ENCODE results near the gene TAMM41. TPM values are rescaled to one million over a fixed set of nuclear protein-coding genes. Genes with fewer than 3 reads are reported as not detected.

The TAMM41 gene
- total RNA-seq, 2 donors from 2014 or later = 15.7 to 35.2 TPM

GRCh38 chr3:11826628-11827265 lies 19.9 kb downstream of the TAMM41 start:
- Mint-ChIP-seq H3K9me3 (no peaks in the 10 kb centered on the region), H3K27ac (peak overlapping the region in 1 of 2 donors; percentile 65), H3K36me3 (peaks cover 4 to 15% of the 10 kb centered on the region in 2 donors)
- ATAC-seq (peak in 1 of 2 donors; percentile 50), DNase-seq (ENCODE audit: low spot score in 2 of 2) (no peak)

GRCh38 chr3:11825301-11825700 lies 21.4 kb downstream of the TAMM41 start:
- Mint-ChIP-seq H3K36me3 (peaks cover under 1 to 20% of the 10 kb centered on the region in 2 donors), H3K9me3 (no peaks in the 10 kb centered on the region), H3K27ac (no peak overlapping the region)
- DNase-seq (ENCODE audit: low spot score in 2 of 2) = no peak
- ATAC-seq = no peak

GRCh38 chr3:11820531-11821041 lies 26.1 kb downstream of the TAMM41 start:
- peaks cover 7% of the 10 kb centered on the region in 2 donors for H3K36me3 Mint-ChIP-seq
- DNase-seq (ENCODE audit: low spot score in 2 of 2) = peak in 1 of 2 donors; percentile 9

GRCh38 chr3:11819146-11819689 lies 27.5 kb downstream of the TAMM41 start:
- Mint-ChIP-seq H3K27ac (no peak overlapping the region), H3K36me3 (peaks cover 7 to 13% of the 10 kb centered on the region in 2 donors), H3K9me3 (no peaks in the 10 kb centered on the region)
- no peak for ATAC-seq
- no peak for DNase-seq (ENCODE audit: low spot score in 2 of 2)

More at GRCh38 chr3:11820531-11821041, 26.1 kb downstream of the TAMM41 start:
- Mint-ChIP-seq H3K27ac (peak overlapping the region in 1 of 2 donors; percentile 2), H3K9me3 (no peaks in the 10 kb centered on the region)
- peak; percentile 78 to 91 for ATAC-seq

GRCh38 chr3:11818033-11818432 lies 28.7 kb downstream of the TAMM41 start:
- H3K9me3 Mint-ChIP-seq = no peaks in the 10 kb centered on the region
- peaks cover 7 to 13% of the 10 kb centered on the region in 2 donors for H3K36me3 Mint-ChIP-seq
- H3K27ac Mint-ChIP-seq = no peak overlapping the region
- no peak for ATAC-seq
- DNase-seq (ENCODE audit: low spot score in 2 of 2) = no peak

GRCh38 chr3:11815111-11815510 lies 31.6 kb downstream of the TAMM41 start:
- Mint-ChIP-seq H3K27ac (no peak overlapping the region), H3K36me3 (peaks cover 1 to 18% of the 10 kb centered on the region in 2 donors), H3K9me3 (no peaks in the 10 kb centered on the region)
- no peak for DNase-seq (ENCODE audit: low spot score in 2 of 2)
- no peak for ATAC-seq

GRCh38 chr3:11814663-11815062 lies 32.0 kb downstream of the TAMM41 start:
- ATAC-seq = no peak
- no peaks in the 10 kb centered on the region for H3K9me3 Mint-ChIP-seq
- H3K36me3 Mint-ChIP-seq = peaks cover 0 to 18% of the 10 kb centered on the region in 2 donors
- no peak for DNase-seq (ENCODE audit: low spot score in 2 of 2)
- H3K27ac Mint-ChIP-seq = no peak overlapping the region

- ATAC-seq = no peak
- Mint-ChIP-seq H3K9me3 (no peaks in the 10 kb centered on the region), H3K36me3 (peaks cover 20% of the 10 kb centered on the region in 2 donors), H3K27ac (no peak overlapping the region)
- DNase-seq (ENCODE audit: low spot score in 2 of 2) = no peak
Observed at GRCh38 chr3:11810276-11810675, 36.4 kb downstream of the TAMM41 start.

GRCh38 chr3:11808231-11808630 lies 38.5 kb downstream of the TAMM41 start:
- H3K36me3 Mint-ChIP-seq = peaks cover 17 to 29% of the 10 kb centered on the region in 2 donors
- DNase-seq (ENCODE audit: low spot score in 2 of 2) (no peak), ATAC-seq (peak in 1 of 2 donors; percentile 47)
- no peaks in the 10 kb centered on the region for H3K9me3 Mint-ChIP-seq
- peak overlapping the region; percentile 21 to 86 for H3K27ac Mint-ChIP-seq

- DNase-seq (ENCODE audit: low spot score in 2 of 2) = no peak
- H3K9me3 Mint-ChIP-seq = no peaks in the 10 kb centered on the region
- H3K27ac Mint-ChIP-seq = no peak overlapping the region
- ATAC-seq = no peak
- peaks cover 21 to 34% of the 10 kb centered on the region in 2 donors for H3K36me3 Mint-ChIP-seq
Observed at GRCh38 chr3:11807686-11808085, 39.0 kb downstream of the TAMM41 start.

GRCh38 chr3:11805716-11806115 lies 41.0 kb downstream of the TAMM41 start:
- Mint-ChIP-seq H3K9me3 (no peaks in the 10 kb centered on the region), H3K27ac (peak overlapping the region in 1 of 2 donors; percentile 7), H3K36me3 (peaks cover 34 to 53% of the 10 kb centered on the region in 2 donors)
- no peak for ATAC-seq
- no peak for DNase-seq (ENCODE audit: low spot score in 2 of 2)

GRCh38 chr3:11803977-11804892 lies 42.5 kb downstream of the TAMM41 start:
- peak in 1 of 2 donors; percentile 23 for DNase-seq (ENCODE audit: low spot score in 2 of 2)
- Mint-ChIP-seq H3K9me3 (peaks cover 0 to 4% of the 10 kb centered on the region in 2 donors), H3K27ac (no peak overlapping the region), H3K36me3 (peaks cover 47 to 68% of the 10 kb centered on the region in 2 donors)
- ATAC-seq = peak; percentile 49 to 72

GRCh38 chr3:11799791-11800190 lies 46.9 kb downstream of the TAMM41 start:
- DNase-seq (ENCODE audit: low spot score in 2 of 2) = no peak
- H3K27ac Mint-ChIP-seq = no peak overlapping the region
- no peak for ATAC-seq
- peaks cover 56 to 75% of the 10 kb centered on the region in 2 donors for H3K36me3 Mint-ChIP-seq
- H3K9me3 Mint-ChIP-seq = peaks cover 0 to 4% of the 10 kb centered on the region in 2 donors

- no peak overlapping the region for H3K27ac Mint-ChIP-seq
- peaks cover 0 to 3% of the 10 kb centered on the region in 2 donors for H3K9me3 Mint-ChIP-seq
- H3K36me3 Mint-ChIP-seq = peaks cover 34 to 39% of the 10 kb centered on the region in 2 donors
- DNase-seq (ENCODE audit: low spot score in 2 of 2) (no peak), ATAC-seq (no peak)
Observed at GRCh38 chr3:11794927-11795326, 51.8 kb downstream of the TAMM41 start.

GRCh38 chr3:11791339-11792200 lies 55.1 kb downstream of the TAMM41 start:
- peaks cover 31 to 33% of the 10 kb centered on the region in 2 donors for H3K36me3 Mint-ChIP-seq
- H3K9me3 Mint-ChIP-seq = peaks cover 0 to 4% of the 10 kb centered on the region in 2 donors
- DNase-seq (ENCODE audit: low spot score in 2 of 2) = no peak
- ATAC-seq = no peak
- H3K27ac Mint-ChIP-seq = no peak overlapping the region

GRCh38 chr3:11789412-11789811 lies 57.3 kb downstream of the TAMM41 start:
- H3K27ac Mint-ChIP-seq = no peak overlapping the region
- peaks cover 0 to 4% of the 10 kb centered on the region in 2 donors for H3K9me3 Mint-ChIP-seq
- H3K36me3 Mint-ChIP-seq = peaks cover 40% of the 10 kb centered on the region in 2 donors
- DNase-seq (ENCODE audit: low spot score in 2 of 2) (no peak), ATAC-seq (no peak)

All from activated naive CD4-positive, alpha-beta T cell treated with anti-CD3 and anti-CD28 coated beads, Interleukin-2, amount 50 U/mL, for 72 hours (primary cell).